NCI-H524 treated with DMSO at 0.1 percent for 48 hours (cell line): ENCODE data around the gene PGAM2.
"Not testable (repeated sequence)": the region's sequence is repeated elsewhere in the genome, so short reads cannot be mapped to it uniquely, and the experiment has no call there.

ENCODE experiments used
- DNase-seq: peaks from one replicate; lab custom pipeline; 2025; lab: John Stamatoyannopoulos, UW

Gene PGAM2

GRCh38 chr7:44050121-44050914 lies 15.0 kb downstream of the PGAM2 start:
- DNase-seq = no peak

- no peak for DNase-seq
Observed at GRCh38 chr7:44048031-44048795, 17.2 kb downstream of the PGAM2 start.

- DNase-seq = no peak
Observed at GRCh38 chr7:44046321-44047061, 18.9 kb downstream of the PGAM2 start.

- no peak for DNase-seq
Observed at GRCh38 chr7:44045226-44046014, 19.9 kb downstream of the PGAM2 start.

- DNase-seq = no peak
Observed at GRCh38 chr7:44044315-44045225, 20.8 kb downstream of the PGAM2 start, which contains the start of gene DBNL. TSS of gene DBNL (plus strand) at chr7:44044702. CDS start at chr7:44044738, 36 bp downstream.

GRCh38 chr7:44043902-44044301 lies 21.5 kb downstream of the PGAM2 start:
- DNase-seq = no peak

DNA sequence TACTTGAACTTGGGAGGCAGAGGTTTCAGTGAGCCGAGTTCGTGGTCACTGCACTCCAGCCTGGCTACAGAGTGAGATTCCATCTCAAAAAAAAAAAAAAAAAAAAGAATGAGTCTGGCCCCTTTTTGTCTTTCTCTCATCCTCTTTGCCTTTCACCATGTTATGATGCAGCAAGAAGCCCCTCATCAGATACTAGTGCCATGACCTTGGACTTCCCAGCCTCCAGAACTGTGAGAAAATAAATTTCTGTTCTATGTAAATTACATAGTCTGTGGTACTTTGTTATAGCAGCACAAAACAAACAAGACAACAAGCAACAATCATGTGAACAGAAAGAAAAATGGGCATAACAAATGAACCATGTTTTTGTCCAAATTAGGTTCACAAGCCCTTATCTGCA lies 23.1 kb downstream of the PGAM2 start:
- no peak for DNase-seq

DNA sequence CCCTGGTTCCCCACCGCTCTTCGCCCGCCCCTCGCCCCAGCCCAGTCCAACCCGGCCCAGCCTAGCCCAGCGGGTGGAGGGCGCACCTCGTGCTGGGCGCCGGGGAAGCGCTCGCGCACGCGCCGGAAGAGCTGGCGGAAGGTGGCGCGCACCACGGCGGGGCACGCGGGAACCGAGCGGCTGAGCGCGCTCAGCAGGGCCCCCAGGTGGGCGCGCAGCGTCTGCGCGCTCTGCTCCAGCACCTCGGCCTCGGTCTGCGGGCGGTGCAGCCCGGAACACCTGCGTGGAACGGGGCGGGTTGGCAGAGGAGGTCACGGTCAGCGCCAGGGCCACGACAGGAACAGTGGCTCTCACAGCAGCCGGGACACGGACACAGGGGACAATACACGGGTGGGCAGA lies 24.9 kb downstream of the PGAM2 start:
- DNase-seq = not testable (repeated sequence)

- not testable (repeated sequence) for DNase-seq
Observed at GRCh38 chr7:44039800-44040492, 25.4 kb downstream of the PGAM2 start.

DNA sequence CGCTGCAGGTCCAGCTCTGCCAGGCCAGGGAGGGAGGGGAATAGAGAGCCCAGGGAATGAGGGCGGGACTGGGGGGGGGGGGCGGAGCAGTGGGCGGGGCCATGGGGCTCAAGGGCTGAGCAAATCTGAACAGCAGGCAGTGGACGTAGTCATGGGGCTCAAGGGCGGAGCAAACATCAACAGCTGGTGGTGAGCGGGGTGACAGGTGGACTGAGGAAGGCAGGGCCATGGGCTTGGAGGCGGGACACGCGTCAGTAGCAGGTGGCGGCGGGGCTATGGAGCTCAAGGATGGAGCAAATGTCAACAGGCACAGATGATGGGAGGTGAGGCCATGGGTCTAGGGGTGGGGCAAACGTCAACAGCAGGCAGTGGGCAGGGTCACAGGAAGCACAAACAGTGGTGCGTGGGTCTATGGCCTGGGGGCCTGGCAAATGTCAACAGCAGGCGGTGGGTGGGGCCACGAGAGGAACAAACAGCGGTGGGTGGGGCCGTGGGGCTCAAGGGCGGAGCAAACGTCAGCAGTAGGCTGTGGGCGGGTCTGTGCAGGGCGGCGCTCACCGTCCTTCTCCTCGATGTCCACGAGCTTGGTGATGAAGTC lies 26.3 kb downstream of the PGAM2 start:
- DNase-seq = peak; percentile 89

GRCh38 chr7:44038553-44038952 lies 26.8 kb downstream of the PGAM2 start:
- DNase-seq = not testable (repeated sequence)

GRCh38 chr7:44037951-44038350 lies 27.4 kb downstream of the PGAM2 start:
- not testable (repeated sequence) for DNase-seq

GRCh38 chr7:44036364-44036763 lies 29.0 kb downstream of the PGAM2 start:
- DNase-seq = not testable (repeated sequence)

GRCh38 chr7:44033971-44034844 lies 31.2 kb downstream of the PGAM2 start:
- not testable (repeated sequence) for DNase-seq

DNA sequence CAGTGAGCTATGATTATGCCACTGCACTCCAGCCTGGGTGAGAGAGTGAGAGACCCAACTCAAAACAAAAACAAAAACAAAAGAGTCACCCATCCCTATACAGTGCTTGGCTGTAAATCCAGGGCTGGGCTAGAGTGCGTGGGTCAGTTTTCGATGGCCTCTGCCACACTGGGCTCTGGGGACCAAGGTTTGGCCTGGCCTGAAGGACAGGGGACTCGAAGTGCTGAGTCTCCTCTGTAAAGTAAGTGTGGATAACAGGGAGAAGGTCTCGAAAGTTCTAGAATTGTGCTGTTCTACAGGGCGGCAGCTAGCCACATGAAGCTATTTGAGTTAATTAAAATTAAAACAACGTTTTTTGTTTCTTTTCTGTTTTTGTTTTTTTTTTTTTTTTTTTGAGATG lies 33.3 kb downstream of the PGAM2 start:
- DNase-seq = not testable (repeated sequence)

GRCh38 chr7:44031319-44031718 lies 34.0 kb downstream of the PGAM2 start:
- DNase-seq = not testable (repeated sequence)

- not testable (repeated sequence) for DNase-seq
Observed at GRCh38 chr7:44030029-44030428, 35.3 kb downstream of the PGAM2 start.

DNA sequence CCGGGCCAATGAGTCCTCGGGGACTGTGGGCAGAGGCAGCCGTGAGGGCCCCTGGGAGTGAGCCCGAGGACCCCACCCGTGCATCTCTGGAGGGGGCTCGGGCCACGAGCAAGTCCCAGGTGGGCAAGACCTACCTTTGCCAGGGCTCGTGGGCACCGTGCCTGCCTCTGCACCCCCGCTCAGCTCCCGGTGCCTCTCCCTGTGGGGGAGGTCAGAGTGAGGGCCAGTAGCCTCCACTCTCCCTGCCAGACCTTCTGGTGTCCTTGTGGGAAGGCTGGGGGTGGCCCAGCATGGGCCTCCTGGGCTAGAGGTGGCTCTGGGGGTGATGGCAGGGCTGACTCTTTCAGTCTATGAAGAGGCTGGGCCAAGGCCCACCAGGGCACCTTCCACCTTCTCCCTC lies 35.9 kb downstream of the PGAM2 start:
- not testable (repeated sequence) for DNase-seq
